Tibial nerve (tissue), 4 donors: Measurements from ENCODE around the gene FAM193A.

Experiments
- CTCF ChIP-seq, 5 experiments: fragments of 200-600 bp in 3 of 5; fragments of 450-650 bp in 2 of 5; sonication (generic) in 3 of 5; IDR thresholded peaks; one replicate each; pipeline ENCODE4 v1.5.1; 2016 to 2019; ENCODE audit warnings: antibody characterized with exemption in 5 of 5, mild to moderate bottlenecking in 3 of 5, moderate library complexity in 2 of 5
- EP300 ChIP-seq, 2 donors: sonication (generic); formaldehyde crosslinking; IDR thresholded peaks; one replicate each; pipeline ENCODE4 v1.6.1; 2017; ENCODE audit warnings: antibody characterized with exemption in 2 of 2, mild to moderate bottlenecking in 1 of 2
- POLR2A ChIP-seq, 2 donors: fragments of 450-650 bp; IDR thresholded peaks; one replicate each; pipeline ENCODE4 v1.6.1; 2017; ENCODE audit warnings: antibody characterized with exemption in 2 of 2, mild to moderate bottlenecking in 2 of 2, moderate library complexity in 2 of 2

- no peak for TF ChIP-seq CTCF (IDR thresholded peaks at IDR 0.05)
- TF ChIP-seq POLR2A (IDR thresholded peaks at IDR 0.05): no peak
- no peak for TF ChIP-seq EP300 (IDR thresholded peaks at IDR 0.05)
These were observed 14.7 kb downstream of the FAM193A start for GRCh38 chr4:2551118-2551517.
